Measurements from ENCODE around the gene POM121C.
A peak's percentile ranks its signal among the peaks of the same experiment; 100 is the strongest.
"Not testable (repeated sequence)": the region's sequence is repeated elsewhere in the genome, so short reads cannot be mapped to it uniquely, and the experiment has no call there.

Gene POM121C

DNA sequence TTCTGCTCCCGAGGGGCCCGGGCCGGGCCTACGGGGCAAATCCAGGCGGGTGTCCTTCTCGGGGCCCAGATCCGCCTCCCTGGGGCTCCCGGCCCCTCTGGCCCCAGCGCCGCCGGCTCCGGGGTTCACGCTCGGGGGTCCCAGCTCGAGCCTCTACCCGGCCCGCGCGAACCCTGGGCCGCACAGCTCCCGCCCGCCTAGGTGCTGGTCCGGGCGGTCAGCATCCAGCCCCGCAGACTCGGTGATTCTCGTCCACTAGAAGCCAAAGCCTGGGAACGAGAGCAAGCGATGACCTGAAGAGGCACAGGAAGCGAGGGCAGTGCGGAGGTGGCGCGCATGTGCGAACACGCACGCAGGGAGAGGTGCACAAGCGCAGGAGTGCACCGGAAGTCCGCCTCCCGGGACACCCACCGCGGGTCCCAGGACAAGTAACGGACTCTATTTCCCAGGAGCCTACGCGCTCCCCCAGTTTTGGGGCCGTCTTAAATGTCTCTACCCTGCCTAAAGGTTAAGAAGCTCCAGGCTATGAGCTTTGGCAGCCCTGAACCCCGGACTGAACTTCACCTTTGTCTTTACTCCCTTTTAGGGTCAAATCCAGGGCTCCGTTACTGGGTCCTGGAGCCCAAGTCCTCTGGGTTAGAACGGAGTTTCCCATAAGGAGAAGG, at the start of gene POM121C:
Gene POM121C (minus strand): TSS at position 321 of the 665 bp plus-strand sequence. CDS start 44,803 bp downstream, outside the sequence.
- H3K27ac ChIP-seq, result peak within 1 kb of the TSS; percentile 85

DNA sequence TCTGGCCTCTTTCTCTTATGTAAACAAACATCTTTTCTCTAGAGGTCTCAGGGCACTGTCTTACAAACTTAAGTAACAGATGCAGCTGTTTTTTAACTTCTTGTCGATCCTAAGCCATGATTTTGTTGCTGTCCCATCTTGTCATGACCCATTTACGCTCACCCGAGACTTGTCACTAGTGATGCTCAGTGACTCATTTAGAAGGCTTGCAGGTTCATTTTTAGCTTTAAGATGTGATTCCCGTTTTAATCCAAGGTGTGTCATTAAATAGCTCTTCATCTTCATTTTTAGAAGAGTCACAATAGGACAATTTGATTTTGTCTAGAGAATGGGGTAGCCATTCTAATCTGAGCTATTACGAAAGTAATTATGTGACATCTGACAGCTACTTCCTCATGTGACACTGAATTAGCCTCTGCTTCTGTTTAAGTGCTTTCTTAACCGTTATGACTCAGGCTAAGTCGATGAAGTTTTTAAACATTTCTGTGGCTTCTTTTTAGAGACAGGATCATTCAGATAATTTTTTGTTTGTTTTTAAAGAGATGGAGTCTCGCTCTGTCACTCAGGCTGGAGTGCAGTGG, 48.7 kb upstream of the POM121C start:
- no peak overlapping the region for H3K27ac ChIP-seq
- no peak for TF ChIP-seq CTCF (conservative IDR thresholded peaks at IDR 0.05)

DNA sequence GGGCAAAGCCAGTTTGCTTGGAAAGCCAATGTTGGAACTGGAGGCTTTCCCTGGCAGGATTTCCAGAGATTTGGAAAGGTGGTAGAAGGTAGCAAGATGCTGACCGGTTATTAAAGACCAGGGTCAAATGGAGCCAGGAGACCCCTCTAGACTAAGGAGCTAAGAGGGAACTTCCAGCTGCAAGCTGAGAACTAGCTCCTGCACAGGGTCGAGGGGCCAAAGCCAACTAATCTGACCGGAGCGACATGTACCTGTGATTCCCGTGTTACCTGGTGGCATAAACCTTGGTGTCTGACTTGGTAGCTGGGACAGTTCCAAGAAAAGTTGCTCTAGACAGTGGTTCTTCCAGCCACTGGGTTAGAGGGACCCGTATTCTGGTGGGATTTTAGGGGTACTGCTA, 47.8 kb upstream of the POM121C start:
- no peak overlapping the region for H3K27ac ChIP-seq
- no peak for TF ChIP-seq CTCF (conservative IDR thresholded peaks at IDR 0.05)

DNA sequence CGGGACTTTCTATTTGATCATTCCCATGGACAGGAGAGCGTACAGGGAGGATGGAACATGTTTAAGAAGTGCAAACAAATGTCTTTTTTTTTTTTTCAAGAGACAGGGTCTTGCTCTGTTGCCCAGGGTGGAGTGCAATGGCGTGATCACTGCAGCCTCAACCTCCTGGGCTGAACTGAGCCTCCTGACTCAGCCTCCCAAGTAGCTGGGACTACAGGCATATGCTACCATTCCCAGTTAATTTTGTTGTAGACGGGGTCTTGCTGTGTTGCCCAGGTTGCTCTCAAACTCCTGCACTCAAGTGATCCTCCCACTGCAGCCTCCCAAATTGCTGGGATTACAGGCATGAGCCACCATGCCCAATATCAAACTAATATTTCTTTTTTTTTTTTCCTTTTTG, 46.5 kb upstream of the POM121C start:
- no peak for TF ChIP-seq CTCF (conservative IDR thresholded peaks at IDR 0.05)
- H3K27ac ChIP-seq, result no peak overlapping the region

GRCh38 chr7:75531359-75531821, 45.3 kb upstream of the POM121C start:
- TF ChIP-seq CTCF (conservative IDR thresholded peaks at IDR 0.05), result no peak
- no peak overlapping the region for H3K27ac ChIP-seq

GRCh38 chr7:75527224-75527722, 41.2 kb upstream of the POM121C start:
- peak overlapping the region; percentile 87 for H3K27ac ChIP-seq

GRCh38 chr7:75521727-75522126, 35.6 kb upstream of the POM121C start:
- H3K27ac ChIP-seq, result not testable (repeated sequence)

DNA sequence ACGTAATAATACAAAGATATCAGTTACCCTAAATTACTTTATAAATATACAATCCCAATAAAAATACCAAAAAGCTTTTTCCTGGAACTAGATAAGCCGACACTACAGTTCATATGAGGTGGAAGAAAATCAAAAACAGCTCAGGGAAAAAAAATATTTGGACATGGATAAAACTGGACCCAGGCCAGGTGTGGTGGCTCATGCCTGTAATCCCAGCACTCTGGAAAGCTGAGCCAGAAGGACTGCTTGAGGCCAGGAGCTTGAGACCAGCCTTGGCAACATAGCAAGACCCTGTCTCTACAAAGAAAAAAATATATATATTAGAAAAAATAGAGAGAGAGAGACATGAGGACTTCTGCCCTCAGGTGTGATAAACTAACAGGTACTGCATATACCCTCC, 32.7 kb upstream of the POM121C start:
- peak overlapping the region; percentile 18; the same call in 1 of the 2 replicates for H3K27ac ChIP-seq

DNA sequence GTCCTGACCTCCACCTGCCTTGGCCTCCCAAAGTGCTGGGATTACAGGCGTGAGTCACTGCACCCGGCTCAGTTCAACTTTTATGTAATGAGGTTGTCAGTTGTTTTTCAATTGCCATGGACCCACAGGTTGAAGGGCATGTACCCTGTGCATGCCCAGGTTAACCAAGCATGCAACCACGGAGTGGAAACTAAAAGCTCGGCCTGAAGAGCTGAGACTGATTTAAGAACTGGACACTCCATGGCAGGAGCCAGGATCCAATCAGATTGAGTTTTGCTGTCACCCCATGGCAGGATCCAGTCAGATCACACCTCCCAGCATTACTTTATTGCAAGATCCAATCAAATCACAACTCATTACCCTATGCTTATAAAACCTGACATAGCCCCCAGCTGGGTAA, 22.9 kb upstream of the POM121C start:
- H3K27ac ChIP-seq, result not testable (repeated sequence)

DNA sequence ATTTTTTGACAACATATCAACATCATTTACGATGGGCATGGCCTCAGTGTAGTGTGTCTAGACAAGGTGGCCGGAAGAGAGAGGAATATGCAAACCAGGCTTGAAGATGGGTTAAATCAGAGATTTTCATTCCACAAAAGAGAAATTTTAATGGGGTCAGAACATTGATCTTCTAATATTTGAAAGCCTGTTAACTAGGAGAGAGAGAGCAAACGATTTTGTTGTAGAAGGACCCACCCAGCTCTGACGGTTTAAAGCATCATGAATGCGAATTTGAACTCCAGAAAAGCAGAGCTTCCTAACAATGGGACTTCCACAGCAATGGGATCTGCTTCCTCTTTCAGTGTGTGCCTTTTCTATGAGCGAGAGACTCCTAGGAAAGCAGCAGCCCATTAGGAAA, 5.9 kb upstream of the POM121C start, which contains the start of gene SPDYE5:
Gene SPDYE5 (plus strand): TSS at position 301 of the 400 bp plus-strand sequence. CDS start 1,728 bp downstream, outside the sequence.
- H3K27ac ChIP-seq, result not testable (repeated sequence)

DNA sequence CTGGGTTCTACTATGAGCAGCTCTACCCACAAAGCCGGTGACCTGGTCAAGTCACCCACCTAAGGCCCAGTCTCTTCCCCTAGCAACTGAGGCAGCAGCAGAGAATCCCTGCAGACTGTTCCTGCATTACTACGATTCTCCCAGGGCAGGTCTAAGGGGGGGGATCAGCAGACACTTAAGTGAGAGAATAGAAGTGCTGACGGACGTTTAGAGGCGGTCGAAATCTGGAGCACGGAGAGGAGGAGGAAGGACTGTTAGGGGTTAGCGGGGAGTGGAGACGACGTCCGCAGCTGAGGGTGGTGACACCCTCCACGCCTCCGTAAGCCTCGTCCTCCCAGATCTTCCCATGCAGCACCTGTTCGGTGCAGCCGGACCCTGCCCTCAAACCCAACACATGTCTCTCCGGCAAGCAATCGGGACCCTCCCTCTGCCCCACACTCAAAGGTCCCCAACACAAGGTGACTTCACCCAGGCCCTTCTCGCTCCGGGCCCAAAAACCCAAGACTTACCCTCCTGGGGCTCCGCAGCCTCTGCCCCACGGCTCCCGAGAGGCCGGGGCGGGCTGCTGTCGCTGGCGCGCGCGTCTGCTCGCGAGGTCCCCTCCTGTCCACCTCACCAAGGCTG, 632 bp downstream of the POM121C start:
- peak overlapping the region; percentile 85 for H3K27ac ChIP-seq

GRCh38 chr7:75480313-75480712, 5.8 kb downstream of the POM121C start:
- not testable (repeated sequence) for H3K27ac ChIP-seq

GRCh38 chr7:75477457-75477856, 8.6 kb downstream of the POM121C start:
- H3K27ac ChIP-seq, result not testable (repeated sequence)

DNA sequence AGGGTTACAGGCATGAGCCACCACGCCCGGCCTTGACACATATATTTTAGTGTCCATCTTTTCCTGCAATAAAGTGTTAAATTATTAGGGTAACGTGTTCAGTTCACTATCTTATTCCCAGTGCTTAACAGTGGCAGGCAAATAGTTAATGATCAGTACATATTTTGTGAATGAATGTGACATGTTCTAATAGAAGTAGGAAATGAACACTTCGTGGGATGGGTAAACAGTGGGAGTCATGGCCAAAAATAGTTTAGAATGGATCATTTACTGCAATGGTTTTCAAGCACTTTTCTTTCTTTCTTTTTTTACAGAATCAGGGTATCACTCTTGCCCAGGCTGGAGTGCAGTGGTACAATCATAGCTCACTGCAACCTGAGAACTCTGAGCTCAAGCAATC, 15.9 kb downstream of the POM121C start:
- not testable (repeated sequence) for H3K27ac ChIP-seq

- H3K27ac ChIP-seq, result not testable (repeated sequence)
These were observed 25.6 kb downstream of the POM121C start for GRCh38 chr7:75460541-75460940.

DNA sequence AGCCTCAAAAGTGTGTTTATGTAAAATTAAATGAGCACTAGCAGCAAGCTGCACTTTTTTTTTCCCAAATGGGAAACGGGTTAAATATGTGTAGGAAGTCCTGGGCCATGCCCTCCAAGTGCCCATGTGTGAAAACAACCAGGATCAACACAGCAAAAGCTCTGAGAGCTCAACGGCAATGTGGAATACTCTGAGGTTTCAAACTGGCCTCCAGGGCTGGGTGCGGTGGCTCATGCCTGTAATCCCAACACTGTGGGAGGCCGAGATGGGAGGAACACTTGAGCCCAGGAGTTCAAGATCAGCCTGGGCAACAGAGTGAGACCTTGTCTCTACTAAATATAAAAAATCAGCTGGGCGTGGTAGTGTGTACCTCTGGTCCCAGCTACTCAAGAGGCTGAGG, 28.1 kb downstream of the POM121C start:
- H3K27ac ChIP-seq, result not testable (repeated sequence)
